Measurements from ENCODE around the gene PFN1. TPM values are rescaled to one million over a fixed set of nuclear protein-coding genes. Genes with fewer than 3 reads are reported as not detected.
A peak's percentile ranks its signal among the peaks of the same experiment; 100 is the strongest.

The PFN1 gene
- total RNA-seq, 4 donors from 2014 or later, result 520 to 970 (median 715) TPM

- DNase-seq, result no peak
Measured at GRCh38 chr17:4901648-4902344, 46.5 kb downstream of the PFN1 start.

GRCh38 chr17:4901108-4901647, 47.2 kb downstream of the PFN1 start:
- TF ChIP-seq POLR2A (IDR thresholded peaks at IDR 0.05), result no peak
- 73 to 78% methylated on average over 14 to 26 of the region's 37 CpGs for WGBS, 2 donors
- no peak for DNase-seq
- Histone ChIP-seq H3K9me3 (no peaks in the 10 kb centered on the region), H3K4me1 (peaks cover 23 to 53% (median 33%) of the 10 kb centered on the region in 3 donors), H3K36me3 (peaks cover 6 to 24% (median 11%) of the 10 kb centered on the region in 3 donors), H3K27ac (peak overlapping the region in 2 of 4 donors; percentile 38 to 46), H3K4me3 (peak overlapping the region in 3 of 4 donors; percentile 8 to 74 (median 27)), H3K27me3 (peaks cover 0 to 25% (median 0%) of the 10 kb centered on the region in 4 donors)
- intact Hi-C loops (cut with DNase I), result loop anchor here (10.0 kb wide), 1 partner anchor 164 kb away; no protein-coding TSS in a partner anchor

More at GRCh38 chr17:4901648-4902344, 46.5 kb downstream of the PFN1 start:
- 76 to 83% methylated on average over 17 to 21 of the region's 48 CpGs for WGBS, 2 donors
- no peaks in the 10 kb centered on the region for H3K9me3 ChIP-seq
- H3K27ac ChIP-seq, result peak overlapping the region in 3 of 4 donors; percentile 9 to 78 (median 74)
- peaks cover 0 to 25% (median 0%) of the 10 kb centered on the region in 4 donors for H3K27me3 ChIP-seq
- no peak for TF ChIP-seq POLR2A (IDR thresholded peaks at IDR 0.05)
- no peak for TF ChIP-seq CTCF (IDR thresholded peaks at IDR 0.05)
- peaks cover 0 to 18% (median 7%) of the 10 kb centered on the region in 3 donors for H3K36me3 ChIP-seq
- peak overlapping the region in 2 of 4 donors; percentile 8 to 27 for H3K4me3 ChIP-seq
- peaks cover 23 to 53% (median 33%) of the 10 kb centered on the region in 3 donors for H3K4me1 ChIP-seq
- intact Hi-C loops (cut with DNase I), result loop anchor here (10.0 kb wide), 1 partner anchor 163 kb away; no protein-coding TSS in a partner anchor

- TF ChIP-seq CTCF (IDR thresholded peaks at IDR 0.05), result no peak
- TF ChIP-seq POLR2A (IDR thresholded peaks at IDR 0.05), result no peak
- intact Hi-C loops (cut with DNase I), result loop anchor here (10.0 kb wide), 1 partner anchor 164 kb away; no protein-coding TSS in a partner anchor
- H3K27ac ChIP-seq, result peak overlapping the region in 2 of 4 donors; percentile 38 to 58
- no peak for DNase-seq
- H3K4me1 ChIP-seq, result peaks cover 23 to 53% (median 33%) of the 10 kb centered on the region in 3 donors
- 30 to 51% methylated on average over 15 to 19 of the region's 65 CpGs for WGBS, 2 donors
- H3K27me3 ChIP-seq, result peaks cover 0 to 25% (median 0%) of the 10 kb centered on the region in 4 donors
- H3K4me3 ChIP-seq, result peak overlapping the region in 3 of 4 donors; percentile 8 to 74 (median 27)
- H3K9me3 ChIP-seq, result no peaks in the 10 kb centered on the region
- peaks cover 7 to 31% (median 16%) of the 10 kb centered on the region in 3 donors for H3K36me3 ChIP-seq
Measured at GRCh38 chr17:4900231-4901107, 47.9 kb downstream of the PFN1 start.

GRCh38 chr17:4899341-4900230, 48.7 kb downstream of the PFN1 start, which contains the start of gene C17orf107:
Gene C17orf107, plus strand, starts transcription at chr17:4899536. Its CDS starts 227 bp downstream, at chr17:4899763.
- no peak for DNase-seq
- no peak for TF ChIP-seq CTCF (IDR thresholded peaks at IDR 0.05)
- peak in 1 of 4 donors; percentile 26 for TF ChIP-seq POLR2A (IDR thresholded peaks at IDR 0.05)
- Histone ChIP-seq H3K4me3 (peak within 1 kb of the TSS; percentile 24 to 74 (median 52)), H3K27ac (peak within 1 kb of the TSS; percentile 37 to 58 (median 52)), H3K27me3 (peaks cover 0 to 25% (median 0%) of the 10 kb centered on the region in 4 donors), H3K4me1 (peaks cover 23 to 53% (median 33%) of the 10 kb centered on the region in 3 donors), H3K9me3 (no peaks in the 10 kb centered on the region), H3K36me3 (peaks cover 15 to 40% (median 25%) of the 10 kb centered on the region in 3 donors)
- intact Hi-C loops (cut with DNase I), result loop anchor here (10.0 kb wide), 1 partner anchor 165 kb away; no protein-coding TSS in a partner anchor
- WGBS, 2 donors, result 0 to 5% methylated on average over 4 to 5 of the region's 60 CpGs
